GM21576 (cell line): ENCODE results near the gene ITGB5.

ENCODE experiments used
- ATAC-seq: cut with Tn5 transposase; IDR thresholded peaks from one replicate; pipeline ENCODE4 v1.9.1; 2021; ENCODE audit warnings: mild to moderate bottlenecking, moderate library complexity; ENCODE audit not compliant: unreplicated experiment

Gene ITGB5

GRCh38 chr3:124774841-124775402 lies 112.2 kb downstream of the ITGB5 start:
- ATAC-seq, result no peak

- ATAC-seq, result no peak
Measured at GRCh38 chr3:124774327-124774718, 112.8 kb downstream of the ITGB5 start.

- no peak for ATAC-seq
Measured at GRCh38 chr3:124773351-124774326, 113.5 kb downstream of the ITGB5 start.

DNA sequence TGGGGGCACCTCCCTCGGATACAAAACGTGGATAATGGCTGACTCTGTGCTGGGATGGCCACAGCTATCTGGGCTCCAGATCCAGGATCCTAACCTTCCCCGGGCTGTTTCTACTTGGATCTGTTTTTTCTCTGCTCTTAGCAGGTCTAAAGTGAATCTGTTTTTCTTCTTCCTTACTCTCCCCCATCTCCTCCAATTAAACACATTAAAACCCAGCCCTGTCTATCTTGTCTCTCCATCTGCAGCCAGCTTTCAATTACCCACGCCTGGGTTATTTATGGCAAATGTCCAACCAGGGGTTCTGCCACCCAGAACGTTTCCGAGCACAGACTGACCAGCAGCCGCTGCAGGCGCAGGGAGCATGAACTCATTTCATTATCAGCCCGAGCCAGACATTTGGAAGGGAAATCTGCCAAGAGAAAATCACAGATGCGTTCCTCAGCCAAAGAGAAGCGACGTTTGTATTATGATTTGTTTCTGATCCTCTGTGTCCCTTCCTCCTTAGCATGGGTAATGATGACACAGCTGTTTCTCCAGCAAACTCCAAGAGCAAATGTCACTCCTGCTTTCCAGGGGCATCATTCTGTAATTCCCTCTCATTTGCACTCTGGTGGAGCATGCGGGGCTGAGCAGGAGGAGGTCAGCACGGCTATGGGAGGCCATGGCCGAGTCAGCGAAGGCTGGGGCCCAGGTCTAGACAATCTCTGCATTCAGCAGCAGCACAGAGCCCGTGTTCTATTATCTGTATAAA lies 114.9 kb downstream of the ITGB5 start:
- no peak for ATAC-seq

DNA sequence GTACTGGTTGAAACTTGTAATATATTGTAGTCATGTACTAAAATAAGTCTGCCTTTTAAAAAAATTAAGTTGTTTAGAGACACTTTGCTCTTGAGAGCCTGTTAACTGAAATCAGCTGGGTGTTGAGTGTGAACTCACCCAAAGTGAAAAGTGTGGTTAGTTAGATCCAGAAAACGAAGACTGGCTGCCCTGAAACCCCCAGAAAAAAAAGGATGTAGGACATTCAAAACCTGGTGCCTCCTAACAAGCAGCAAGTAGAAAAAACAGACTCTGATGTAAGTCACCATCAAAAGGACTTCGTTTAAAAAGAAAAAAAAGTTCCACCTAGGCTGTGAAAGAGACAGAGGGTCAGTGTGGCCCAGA lies 116.1 kb downstream of the ITGB5 start:
- ATAC-seq, result no peak

- no peak for ATAC-seq
Measured at GRCh38 chr3:124770336-124771082, 116.7 kb downstream of the ITGB5 start.

GRCh38 chr3:124769462-124769861 lies 117.7 kb downstream of the ITGB5 start:
- ATAC-seq, result no peak

GRCh38 chr3:124768812-124769211 lies 118.4 kb downstream of the ITGB5 start:
- no peak for ATAC-seq

- no peak for ATAC-seq
Measured at GRCh38 chr3:124767691-124768090, 119.5 kb downstream of the ITGB5 start.

GRCh38 chr3:124767264-124767663 lies 119.9 kb downstream of the ITGB5 start:
- no peak for ATAC-seq

- ATAC-seq, result no peak
Measured at GRCh38 chr3:124766113-124767095, 120.8 kb downstream of the ITGB5 start.

DNA sequence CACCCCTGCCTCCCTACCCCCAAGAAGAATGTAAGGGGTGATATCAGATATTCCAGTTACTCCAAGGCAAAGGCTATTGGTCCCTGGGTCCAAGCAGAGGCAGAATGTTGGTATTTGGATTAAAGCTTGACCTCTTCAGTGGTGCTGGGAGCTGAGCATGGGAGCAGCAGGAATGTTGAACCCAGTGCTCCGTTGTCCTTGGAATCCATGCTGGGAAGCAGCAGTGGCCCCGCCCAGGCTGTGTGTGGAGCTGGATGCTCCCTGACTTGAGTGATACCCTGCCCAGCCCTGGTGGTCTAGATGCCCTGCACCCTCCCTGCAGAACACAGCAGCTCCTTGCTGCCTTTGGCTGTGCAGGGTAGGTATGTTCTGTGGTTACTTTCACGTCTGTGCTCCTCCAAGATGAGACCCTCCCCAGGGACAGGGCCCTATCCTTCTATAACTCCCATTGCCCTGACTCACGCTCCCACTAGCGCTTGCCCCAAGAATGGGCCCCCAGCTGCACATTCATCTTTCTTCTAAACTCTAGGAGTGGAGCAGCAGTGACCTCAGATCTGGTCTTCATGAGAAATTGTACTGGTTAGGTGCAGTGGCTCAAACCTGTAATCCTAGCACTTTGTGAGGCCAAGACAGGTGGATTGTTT lies 121.8 kb downstream of the ITGB5 start:
- no peak for ATAC-seq

GRCh38 chr3:124764746-124765145 lies 122.4 kb downstream of the ITGB5 start:
- ATAC-seq, result no peak

DNA sequence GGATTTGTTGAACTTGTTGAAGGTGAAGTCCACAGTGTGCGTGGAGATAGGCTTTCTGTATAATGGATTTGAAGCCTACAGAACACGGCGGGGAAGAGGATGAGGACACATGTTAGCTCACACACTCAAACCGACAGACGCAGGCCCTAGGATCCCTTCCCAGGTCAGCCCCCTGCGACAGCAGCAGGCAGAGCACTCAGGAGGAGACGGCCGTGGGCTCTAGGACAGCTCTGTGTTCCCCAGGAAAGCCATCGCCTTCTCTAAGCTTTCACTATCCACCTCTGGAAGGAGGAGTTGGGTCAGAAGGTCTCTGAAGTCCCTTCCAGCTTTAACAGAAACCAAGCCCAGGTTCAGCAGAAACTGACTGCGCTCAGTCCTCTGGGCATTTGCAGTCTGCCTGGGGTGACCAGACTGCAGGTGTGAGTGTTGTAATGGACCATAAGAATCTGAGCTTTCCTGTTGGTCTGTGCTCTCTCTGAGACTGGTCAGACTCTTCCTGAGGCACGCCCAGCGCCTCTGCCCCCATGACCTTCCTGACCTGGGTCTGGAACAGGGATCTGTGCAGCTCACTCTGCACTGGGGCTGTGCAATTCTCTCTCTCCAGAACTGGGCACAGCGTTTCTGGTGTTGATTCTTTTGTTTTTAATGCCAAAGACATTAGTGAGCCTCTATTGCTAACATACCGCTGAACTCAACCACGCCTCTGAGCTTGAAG lies 123.4 kb downstream of the ITGB5 start:
- ATAC-seq, result no peak

GRCh38 chr3:124763206-124763605 lies 124.0 kb downstream of the ITGB5 start:
- ATAC-seq, result no peak

DNA sequence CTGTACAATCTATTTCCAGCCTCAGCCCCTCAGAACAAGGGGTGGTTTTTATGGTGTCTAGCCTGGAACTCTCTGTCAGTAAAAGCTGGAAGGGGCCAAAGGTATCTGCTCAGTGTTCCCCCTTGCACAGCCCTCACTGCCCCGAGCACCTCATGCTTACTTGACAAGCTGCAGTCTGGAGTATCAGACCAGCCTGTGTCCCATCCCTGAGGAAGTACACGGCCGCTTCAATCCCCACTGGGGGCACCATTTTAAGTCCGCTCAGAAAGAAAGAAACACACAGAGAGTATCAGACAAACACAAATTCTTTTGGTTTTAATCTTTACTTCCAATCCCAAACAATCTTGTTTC lies 124.5 kb downstream of the ITGB5 start:
- ATAC-seq, result no peak

DNA sequence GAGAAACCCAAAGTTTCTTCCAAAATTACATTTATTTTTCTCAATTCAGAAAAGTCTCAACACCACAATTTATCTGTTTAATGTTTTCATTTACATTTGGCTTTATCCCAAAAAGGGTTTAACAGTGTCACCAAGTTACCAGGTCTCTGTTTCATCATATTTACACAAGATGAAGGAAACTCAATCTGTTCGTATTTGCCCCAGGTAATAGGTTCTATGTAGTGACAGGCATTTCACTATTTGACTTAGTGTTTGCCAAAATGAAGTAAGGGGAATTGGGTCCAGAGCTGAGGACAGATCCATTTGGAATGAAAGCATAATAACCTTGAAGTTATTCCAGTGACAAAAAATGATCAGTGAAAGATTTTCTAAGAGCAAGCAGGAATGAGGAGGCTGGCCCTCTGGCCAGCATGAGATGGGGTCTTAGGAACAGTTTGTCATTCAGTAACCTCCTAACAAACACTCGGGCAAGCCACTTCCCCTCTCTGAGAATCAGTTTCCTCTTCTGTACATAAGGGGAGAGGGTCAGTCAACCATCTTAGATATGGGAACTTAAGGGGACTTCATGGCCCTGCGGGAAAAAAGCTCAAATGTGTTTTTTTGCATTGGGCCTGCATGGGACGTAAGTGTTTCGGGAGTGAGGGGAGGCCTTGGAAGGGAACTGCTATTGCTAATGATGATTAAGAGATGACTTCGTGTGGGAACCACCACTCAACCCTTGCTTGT lies 125.1 kb downstream of the ITGB5 start:
- ATAC-seq, result no peak

DNA sequence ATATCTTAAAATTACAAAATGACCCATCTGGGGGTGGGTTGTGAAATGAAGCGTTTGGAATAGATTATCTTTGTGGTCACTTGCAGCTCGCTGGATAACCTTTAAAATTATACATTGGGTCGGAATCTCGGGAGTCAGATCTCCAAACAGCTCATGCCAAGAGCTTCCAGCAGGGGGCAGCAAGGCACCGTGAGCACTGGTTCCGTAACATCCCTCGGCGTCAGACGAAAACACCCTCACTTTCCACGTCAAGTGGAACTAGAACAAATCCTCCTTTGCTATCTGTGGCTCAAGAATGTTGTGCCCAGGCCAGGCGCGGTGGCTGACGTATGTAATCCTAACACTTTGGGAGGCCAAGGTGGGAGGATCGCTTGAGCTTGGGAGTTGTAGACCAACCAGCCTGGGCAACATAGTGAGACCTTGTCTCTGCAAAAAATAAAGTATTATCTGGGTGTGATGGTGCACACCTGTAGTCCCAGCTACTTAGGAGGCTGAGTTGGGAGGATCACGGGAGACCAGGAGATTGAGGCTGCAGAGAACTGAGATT lies 125.8 kb downstream of the ITGB5 start:
- no peak for ATAC-seq
